Stimulated activated CD4-positive, alpha-beta T cell treated with anti-CD3 and anti-CD28 coated beads, Interleukin-15, amount 100 ng/mL, for 48 hours (primary cell): Measurements from ENCODE around the gene HDAC2.
"Not testable (repeated sequence)": the region's sequence is repeated elsewhere in the genome, so short reads cannot be mapped to it uniquely, and the experiment has no call there.

ENCODE experiments used
- DNase-seq, 2 donors: peaks; one replicate each; pipeline ENCODE4 v3.0.0-alpha.2; 2020; ENCODE audit warnings: low read depth in 2 of 2

The HDAC2 gene

DNA sequence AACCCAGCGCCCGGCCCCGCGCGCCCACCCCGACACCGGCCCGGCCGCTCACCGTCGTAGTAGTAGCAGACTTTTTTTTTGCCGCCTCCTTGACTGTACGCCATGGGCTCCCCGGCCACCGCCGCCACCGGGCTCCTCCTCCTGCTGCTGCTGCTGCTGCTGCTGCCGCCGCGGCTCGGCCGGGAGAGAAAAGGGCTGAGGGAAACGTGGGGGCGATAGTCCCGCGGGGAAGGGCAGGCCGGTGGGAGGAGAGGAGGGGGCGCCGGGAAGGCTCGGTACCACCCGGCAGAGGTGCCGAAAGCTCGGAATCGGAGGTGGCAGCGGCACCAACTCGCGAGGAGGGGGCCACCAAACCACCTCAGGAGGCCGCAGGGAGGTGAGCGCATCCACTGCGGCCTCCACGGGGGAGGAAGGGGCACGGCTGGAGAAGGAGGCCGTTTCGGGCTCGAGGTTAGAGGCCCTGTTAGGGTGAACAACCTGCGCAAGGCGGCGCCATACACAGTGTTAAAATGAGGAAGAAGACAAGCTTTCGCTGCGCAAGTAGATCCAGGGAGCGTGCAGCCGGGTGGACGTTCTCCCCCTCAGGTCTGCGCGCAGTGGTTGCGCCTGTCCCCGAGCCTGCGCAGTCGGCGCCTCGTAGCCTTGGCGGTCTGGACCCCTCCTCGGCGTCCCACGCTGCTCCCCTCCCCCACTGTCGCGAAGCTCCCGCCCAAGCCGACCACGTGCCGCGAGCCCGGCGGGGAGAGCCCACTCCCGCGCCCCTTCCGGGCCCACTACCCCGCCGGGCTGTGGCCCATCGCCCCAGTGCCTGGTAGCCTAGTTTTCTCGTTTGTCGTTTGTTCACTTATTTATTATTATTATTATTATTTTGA lies at the start of gene HDAC2:
TSS of gene HDAC2 (minus strand) at position 344 of the 872 bp plus-strand sequence. CDS start at position 104, 240 bp downstream.
- DNase-seq = peak; percentile 80

DNA sequence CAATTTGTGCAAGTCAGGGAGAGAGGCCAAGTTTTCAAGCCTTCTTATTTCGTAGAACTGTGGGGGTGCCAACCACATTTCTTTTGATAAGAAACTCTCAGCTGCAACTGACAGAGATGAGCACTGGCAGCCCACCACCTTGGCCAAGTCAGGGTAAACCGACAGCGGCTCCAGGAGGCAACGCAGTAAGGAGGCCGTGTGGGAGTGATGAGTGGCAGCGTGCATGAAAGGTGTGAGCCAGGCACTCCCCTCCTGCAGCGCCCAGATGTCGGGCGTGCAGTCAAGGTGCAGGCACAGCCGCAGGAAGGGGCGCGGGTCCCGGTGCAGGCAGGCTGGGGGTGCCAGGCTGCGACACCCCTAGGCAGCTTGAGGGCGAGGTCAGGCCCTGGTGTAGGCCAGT lies 49.2 kb upstream of the HDAC2 start:
- no peak for DNase-seq

DNA sequence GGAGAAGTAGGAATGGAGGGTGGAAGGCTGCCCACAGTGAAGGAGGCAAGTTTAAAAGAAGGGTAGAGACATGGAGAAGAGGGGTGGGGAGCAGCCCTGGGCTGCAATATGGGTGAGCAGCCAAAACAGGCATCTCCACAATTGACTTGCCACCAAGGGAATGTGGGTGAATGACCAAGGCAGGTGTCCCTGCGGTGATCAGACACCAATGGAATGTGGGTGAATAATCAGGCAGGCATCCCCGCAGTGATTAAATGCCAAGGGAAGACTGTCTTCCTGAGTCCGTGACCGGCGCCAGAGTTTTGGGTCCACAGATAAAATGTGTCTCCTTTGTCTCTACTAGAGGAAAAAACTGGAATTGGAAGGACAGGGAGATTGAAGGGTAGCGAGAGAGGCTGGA lies 46.2 kb upstream of the HDAC2 start:
- DNase-seq = not testable (repeated sequence)

DNA sequence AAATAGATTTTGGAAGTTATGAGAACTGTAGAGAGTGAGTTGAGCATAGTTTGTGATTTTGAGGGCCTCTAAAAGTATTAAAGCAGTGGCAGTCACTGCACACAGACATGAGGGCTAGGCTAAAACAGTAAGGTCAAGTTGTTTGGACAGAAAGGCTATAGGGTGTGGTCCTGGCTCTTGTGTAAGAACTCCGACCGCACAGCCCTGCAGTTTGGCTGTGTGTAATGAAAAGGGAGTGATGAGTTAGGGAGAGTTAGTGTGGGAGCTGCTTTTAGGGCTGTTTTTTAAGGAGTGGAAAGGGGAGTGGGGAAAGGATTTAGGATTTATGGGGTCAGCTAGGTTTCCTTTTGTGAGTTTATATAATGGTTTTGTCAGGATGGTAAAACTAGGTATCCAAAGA lies 43.2 kb upstream of the HDAC2 start:
- not testable (repeated sequence) for DNase-seq

DNA sequence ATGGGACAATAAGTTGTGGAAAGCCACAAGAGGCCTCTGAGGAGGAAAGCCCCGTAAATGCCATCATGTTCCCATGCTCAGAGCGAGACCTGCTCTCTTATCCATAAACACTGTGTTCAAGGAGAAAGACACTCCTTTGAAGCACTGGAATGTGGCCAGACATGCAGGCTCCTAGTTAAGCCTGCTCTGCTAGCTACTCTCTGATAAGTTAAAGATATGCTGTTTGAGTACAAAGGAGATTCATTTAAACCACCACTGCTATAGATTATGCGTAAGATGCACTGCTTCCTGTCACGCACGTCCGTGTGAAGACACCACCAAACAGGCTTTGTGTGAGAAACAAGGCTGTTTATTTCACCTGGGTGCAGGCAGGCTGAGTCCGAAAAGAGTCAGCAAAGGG lies 40.5 kb upstream of the HDAC2 start:
- not testable (repeated sequence) for DNase-seq

DNA sequence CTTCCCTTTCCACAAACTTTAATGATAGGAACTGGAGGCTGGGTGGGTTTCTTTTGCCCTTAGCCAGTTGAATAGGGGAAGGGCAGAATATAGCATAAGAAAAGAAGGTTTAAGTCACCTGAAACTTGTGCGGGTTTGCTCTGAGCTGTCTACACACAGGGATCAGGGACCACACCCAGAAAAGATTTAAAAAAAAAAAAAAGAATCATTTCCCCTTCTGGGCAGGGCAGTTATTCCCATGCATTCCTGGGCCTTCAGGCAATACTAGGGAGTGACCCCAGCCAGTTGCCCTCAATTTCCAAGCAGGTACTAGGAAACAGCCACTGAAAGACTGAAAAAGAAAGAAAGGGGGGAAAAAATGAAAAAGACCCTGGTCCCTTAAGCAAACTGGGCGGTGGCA lies 39.6 kb upstream of the HDAC2 start:
- DNase-seq = no peak

DNA sequence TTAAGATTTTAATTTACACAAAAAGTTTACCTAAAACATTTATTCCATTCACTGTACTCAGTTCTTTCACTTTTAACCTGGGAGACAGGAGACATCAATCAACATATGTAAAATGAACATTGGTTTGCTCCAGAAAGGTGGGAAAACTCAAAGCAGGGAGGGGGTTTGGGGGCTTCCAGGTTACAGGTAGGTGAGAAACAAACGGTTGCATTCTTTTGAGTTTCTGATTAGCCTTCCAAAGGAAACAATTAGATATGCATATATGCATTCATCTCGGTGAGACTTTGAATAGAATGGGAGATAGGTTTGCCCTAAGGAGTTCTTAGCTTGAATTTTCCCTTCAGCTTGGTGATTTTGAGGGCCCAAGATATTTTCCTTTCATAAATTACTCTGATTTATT lies 38.2 kb upstream of the HDAC2 start:
- no peak for DNase-seq

DNA sequence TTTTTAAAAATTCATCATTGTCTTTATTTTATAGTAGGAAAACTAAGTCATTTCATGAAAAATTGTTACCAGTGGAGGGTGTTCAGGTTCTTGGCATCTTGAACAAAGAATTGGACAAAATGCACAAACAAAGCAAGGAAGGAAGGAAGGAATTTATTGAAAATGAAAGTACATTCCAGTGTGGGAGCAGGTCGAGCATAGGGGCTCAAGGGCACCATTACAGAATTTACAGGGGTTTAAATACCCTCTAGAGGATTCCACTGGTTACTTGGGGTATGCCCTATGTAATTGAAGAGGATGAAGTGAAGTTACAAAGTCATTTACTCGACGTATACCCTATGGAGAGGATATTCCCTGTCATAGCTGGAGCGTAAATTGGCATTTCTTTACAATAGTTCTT lies 37.4 kb upstream of the HDAC2 start:
- no peak for DNase-seq

DNA sequence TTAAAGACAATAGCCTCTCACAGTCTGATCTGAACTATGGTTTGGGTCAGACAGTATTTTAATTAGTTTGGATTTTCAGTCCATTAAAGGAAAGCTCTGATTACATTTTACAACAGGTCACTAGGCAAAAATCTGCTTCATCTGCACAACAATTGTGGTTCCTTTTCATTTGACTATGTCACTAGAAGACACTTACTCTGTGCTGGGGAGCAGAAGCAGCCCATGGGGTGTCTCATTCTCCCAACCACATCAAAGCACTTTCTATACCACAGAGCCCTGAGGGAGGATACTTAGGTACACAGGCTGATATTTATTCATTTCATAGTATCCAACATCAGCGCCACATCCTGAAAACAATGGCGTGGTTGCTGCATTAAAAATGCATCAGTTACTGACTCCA lies 36.6 kb upstream of the HDAC2 start:
- peak in 1 of 2 donors; percentile 3 for DNase-seq

DNA sequence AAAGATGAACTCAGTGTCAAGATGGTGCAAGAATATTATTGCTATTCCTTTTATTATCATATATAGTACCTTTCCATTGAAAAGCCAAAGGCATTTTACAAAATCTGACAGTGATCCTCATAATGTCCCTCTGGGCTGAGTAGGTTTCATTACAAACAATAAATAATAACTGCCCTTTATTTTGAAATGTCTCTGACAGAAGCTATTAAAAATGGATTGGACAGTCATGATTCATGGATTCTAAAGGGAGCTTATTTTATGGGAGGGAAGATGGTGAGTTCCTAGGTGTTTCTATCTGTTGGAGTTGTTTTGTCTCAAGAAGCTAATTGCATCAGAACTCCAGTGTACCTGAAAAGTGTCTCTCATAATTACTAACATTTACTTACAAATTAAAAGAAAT lies 30.4 kb upstream of the HDAC2 start:
- DNase-seq = no peak

DNA sequence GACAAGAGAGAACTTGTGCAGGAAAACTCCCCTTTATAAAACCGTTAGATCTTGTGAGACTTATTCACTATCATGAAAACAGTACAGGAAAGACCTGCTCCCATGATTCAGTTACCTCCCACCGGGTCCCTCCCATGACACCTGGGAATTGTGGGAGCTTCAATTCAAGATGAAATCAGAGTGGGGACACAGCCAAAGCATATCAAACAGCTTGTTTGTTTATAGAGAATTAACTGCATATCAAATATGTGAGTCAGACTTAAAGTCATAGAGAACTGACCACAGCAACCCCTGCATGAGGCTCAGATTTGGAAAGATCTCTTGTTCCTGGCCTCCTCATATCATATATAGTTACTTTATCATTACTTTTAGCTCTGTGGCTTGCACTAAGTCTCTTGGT lies 29.1 kb upstream of the HDAC2 start:
- no peak for DNase-seq

DNA sequence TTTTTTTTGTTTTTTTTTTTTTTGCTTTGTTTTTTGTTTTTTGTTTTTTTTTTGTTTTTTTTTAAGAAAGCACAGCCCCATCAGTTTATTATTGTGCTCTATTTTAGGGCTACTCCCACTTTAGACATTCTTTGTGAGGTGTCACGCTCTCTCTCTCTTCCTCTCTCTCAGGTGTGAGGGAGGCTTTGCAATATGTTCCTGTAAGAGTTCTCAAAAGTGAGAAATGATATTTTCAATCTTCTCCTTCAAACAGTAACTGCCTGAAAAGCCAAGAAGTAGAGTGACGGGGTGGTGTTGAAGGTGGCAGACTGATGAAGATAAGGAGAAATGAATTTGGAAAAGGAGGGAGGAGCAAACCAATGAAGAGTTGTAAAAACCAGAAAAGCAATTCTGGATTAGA lies 28.3 kb upstream of the HDAC2 start:
- DNase-seq = no peak

DNA sequence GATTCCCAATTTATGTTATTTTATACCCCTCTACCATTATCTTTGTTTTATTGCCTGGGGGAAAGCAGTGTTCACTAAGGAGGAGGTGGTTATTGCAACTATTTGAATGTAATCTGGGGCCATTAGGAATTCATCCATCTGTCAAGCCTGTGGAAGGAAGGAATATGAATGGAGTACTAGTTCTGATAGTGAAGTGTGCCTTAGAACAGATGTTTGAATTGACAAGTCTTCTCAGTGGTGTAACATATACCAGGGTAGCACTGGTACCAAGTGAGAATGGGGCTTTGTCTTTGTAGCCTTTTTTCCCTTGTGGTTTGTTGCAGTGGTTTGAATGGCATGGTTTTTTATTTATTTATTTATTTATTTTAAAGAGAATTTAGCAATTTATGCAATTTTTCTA lies 27.9 kb upstream of the HDAC2 start:
- DNase-seq = no peak

DNA sequence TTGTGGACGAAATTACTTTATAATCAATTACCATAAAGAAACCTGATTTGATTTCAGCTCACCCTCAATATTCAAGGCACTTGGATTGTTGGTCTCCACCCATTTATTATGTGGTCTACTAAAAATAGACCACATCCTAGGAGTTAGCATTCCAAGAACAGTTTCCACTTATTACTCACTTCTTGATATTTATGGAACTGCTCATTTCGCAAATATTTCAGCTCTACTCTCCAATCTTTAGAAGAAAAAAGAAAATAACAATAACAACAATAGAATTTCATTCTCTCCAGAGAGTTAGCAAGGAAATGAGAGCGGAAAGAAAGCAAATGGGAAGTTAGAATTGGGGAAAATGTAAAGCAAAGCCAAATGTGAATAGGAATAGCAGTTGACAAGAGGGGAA lies 26.2 kb upstream of the HDAC2 start:
- DNase-seq = no peak

DNA sequence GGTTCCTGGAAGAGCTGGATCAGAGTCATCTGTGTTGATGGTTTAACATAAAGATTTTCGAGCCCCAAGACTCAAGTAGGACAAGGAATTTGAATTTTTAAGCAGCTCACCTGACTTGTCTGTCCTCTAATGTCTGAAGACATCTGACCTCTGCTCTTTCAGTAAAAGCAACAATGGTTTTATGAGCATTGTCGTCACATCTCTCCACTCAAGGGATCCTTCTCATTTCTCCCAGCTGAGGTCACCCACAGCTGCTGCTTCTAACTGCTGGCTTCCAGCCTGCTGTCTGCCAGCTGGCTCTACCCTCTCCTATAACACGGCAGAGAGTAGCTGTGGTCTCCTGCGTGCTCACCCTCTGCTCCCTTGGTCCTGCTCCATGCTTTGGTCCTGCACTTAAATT lies 24.7 kb upstream of the HDAC2 start:
- DNase-seq = no peak

DNA sequence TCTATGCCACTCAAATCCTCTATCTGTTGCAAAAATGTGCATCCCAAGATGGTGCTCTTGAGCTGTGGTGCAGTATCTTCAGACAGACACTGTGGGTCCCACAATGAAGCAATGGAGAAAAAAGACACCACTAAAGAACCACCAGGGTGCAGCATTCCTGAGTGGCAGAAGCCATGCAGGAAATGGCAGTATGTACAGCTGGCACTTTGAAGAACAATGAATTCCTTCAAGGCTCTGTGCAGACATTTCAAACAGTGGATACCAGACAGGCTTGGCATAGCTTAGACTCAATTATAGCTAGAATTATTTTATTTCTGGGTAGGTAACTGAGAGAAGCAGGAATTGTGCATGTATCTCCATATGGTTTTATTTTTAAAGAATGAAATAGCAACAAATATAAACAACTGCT lies 24.0 kb upstream of the HDAC2 start:
- DNase-seq = no peak

DNA sequence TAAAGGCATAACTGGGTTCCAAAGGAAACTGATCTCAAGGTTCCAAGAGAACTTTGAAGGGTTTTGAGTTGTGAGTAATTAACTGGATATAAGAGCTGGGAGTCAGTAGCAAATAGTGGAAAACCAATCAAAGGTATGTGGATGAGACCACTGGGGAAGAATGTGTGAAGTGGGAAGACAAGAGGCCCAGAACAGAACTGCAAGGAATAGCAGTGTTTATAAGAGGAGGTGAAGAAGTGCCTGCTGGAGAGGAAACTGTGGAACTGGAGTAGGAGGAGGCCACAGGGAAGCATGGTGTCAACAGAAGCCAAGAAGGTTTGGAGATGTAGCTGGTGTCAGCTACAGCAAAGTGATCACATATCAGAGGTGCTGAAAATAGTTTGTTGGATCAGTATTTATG lies 18.7 kb upstream of the HDAC2 start:
- DNase-seq = no peak

DNA sequence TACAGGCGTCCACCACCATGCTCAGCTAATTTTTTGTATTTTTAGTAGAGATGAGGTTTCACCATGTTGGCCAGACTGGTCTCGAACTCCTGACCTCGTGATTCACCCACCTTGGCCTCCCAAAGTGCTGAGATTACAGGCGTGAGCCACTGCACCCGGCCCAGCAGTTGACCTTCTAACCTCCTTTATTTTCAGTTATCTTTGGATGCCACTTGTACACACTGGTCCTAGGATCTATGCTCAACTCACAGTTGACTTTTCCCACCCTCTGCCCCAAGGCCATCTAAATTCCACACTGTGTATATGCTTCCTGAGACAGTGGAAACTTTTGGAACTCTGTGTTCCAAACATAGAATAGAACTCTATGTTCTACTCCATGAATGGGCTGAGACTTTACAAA lies 11.7 kb upstream of the HDAC2 start:
- DNase-seq = not testable (repeated sequence)

DNA sequence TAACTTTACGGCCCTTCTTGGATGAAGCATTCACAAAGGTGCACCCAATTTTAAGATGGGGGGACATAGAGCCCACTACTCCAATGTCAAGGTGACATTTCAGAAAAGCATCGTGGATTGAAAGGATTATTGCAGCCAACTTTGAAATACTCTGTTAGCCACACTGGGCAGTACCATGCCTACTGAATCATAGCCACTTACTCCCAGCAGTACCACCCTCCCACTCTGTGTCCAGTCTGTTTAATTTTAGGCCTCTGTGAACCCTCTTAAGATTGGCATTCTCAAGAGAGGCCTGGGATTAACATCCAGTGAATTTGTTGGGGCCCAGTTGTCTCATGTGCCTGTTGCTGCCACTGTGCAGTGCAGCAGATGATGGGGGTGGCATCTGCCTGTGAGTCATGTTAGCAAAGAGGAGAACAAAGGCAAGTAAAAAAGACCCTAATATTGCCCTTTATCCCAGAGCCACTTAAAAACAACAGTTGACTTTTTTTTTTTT lies 11.2 kb upstream of the HDAC2 start:
- DNase-seq = no peak

DNA sequence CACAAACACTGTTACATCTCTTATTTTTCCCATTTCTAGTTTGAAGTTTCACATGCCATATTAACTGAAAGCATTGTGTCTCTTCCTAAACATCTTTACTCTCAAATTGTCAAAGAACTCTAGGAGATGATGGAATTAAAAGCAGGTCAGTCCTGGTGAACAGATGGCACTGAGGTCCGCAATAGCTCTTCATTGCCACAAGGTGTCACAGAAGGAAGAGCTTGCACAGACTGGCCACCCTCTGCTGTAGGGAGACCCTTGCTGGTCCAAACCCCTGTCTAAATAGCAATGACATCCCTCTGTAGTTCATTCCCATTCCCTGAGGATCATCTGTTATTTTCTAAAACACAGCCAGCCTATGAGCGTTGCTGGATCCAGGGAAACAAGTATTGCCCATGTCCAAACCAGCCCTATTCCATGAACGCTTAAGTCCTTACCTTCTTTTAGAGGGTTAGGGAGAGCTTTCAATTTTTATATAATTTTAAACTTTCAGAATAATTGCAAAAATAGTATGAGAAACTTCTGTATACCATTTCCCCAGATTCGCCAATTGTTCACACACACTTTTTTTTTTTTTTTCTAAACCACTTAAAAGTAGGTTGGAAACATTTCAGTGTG lies 10.1 kb upstream of the HDAC2 start:
- no peak for DNase-seq

DNA sequence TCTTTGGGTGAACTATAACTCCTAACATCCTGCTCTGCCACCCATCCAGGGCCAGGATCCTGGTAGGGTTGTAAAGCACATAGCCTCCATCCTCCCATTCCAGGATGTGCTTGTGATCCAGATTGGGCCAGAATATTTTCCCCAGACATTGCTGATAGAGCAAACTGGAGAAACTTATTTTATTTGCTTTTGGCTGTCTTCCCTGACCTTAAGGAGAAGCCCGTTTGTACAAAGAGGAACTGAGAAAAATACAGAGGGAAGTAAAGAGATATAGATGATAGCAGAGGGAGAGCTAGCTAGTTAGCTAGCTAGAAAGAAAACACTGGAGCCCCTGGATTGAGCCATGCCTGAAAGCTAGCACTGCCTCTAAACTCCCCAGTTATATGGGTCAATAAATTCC lies 9.0 kb upstream of the HDAC2 start:
- no peak for DNase-seq

DNA sequence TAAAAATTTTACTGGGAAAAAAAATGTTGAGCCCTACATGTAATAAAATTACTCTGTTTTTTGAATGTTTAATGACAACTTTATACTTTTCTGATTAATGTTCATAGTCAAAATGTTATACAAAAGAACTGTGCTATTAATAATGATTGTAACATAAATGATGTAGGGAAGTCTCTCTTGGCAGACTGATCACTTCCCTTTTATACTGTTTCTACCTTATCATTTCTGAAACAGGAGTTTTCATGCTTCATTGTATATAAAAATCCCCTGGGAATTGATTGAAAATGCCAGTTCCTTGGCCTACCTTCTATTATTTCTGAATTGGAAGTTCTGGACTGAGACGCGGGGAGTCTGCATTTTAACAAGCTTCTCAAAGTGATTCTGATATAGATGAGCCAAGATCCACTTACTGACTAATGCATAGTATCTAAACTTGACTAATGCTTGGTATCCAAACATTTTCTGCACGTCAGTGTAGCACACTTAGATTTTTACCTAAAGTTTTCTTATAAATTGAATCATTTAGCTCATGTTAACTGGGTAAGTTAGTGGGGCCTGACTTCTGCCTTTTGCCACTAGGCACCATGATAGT lies 7.2 kb upstream of the HDAC2 start:
- no peak for DNase-seq

DNA sequence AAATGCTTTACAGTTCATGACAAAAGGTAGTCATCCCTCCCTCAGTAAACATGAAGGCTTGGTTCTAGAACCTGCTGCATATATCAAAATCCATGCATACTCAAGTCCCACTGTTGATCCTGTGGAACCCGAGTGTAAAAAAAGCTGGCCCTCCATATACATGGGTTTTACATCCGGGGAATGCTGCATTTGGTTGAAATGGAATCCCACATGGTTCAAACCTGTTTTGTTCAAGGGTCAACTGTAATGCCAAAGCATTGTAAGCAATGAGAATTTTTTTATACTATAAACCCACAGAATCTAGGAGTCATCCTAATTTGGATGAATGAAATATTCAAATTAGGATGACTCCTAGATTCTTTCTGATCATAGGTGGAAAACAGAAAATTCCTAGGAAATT lies 5.9 kb upstream of the HDAC2 start:
- DNase-seq = no peak
